Endodermal cell (in vitro differentiated cells): ENCODE results near the gene STRA6. TPM values are rescaled to one million over a fixed set of nuclear protein-coding genes. Genes with fewer than 3 reads are reported as not detected.

ENCODE experiments used
- DNase-seq: peaks from one replicate; pipeline ENCODE4 v3.0.0-alpha.2; 2017
- H3K27ac ChIP-seq: 2 replicates; pipeline ENCODE4 v1.5.1; 2013; ENCODE audit warnings: mild to moderate bottlenecking, low read depth, low read length, moderate library complexity
- H3K27me3 ChIP-seq: 2 replicates; pipeline ENCODE4 v1.6.1; 2013; ENCODE audit warnings: mild to moderate bottlenecking, low read length, moderate library complexity; ENCODE audit not compliant: insufficient read depth, control insufficient read depth, poor library complexity, severe bottlenecking
- H3K36me3 ChIP-seq: 2 replicates; pipeline ENCODE4 v1.7.0; 2013; ENCODE audit warnings: mild to moderate bottlenecking, low read length, moderate library complexity; ENCODE audit not compliant: control insufficient read depth, insufficient read depth
- H3K4me1 ChIP-seq: one replicate; pipeline ENCODE4 v1.7.0; 2013; ENCODE audit warnings: low read length; ENCODE audit not compliant: control insufficient read depth, insufficient read depth
- H3K4me3 ChIP-seq: 2 replicates; pipeline ENCODE4 v1.5.1; 2013; ENCODE audit warnings: mild to moderate bottlenecking, low read length, moderate library complexity
- H3K9ac ChIP-seq: 2 replicates; pipeline ENCODE4 v1.6.1; 2013; ENCODE audit warnings: mild to moderate bottlenecking, low read length, moderate library complexity; ENCODE audit not compliant: poor library complexity, severe bottlenecking; ENCODE audit errors: extremely low read depth
- H3K9me3 ChIP-seq: 2 replicates; pipeline ENCODE4 v1.6.1; 2013; ENCODE audit warnings: mild to moderate bottlenecking, low read length, moderate library complexity; ENCODE audit not compliant: control insufficient read depth
- H3K27ac Mint-ChIP-seq: 2 replicates; pipeline ENCODE4 v1.8.0; 2020; ENCODE audit warnings: mixed read lengths
- H3K27me3 Mint-ChIP-seq: 2 replicates; pipeline ENCODE4 v1.8.0; 2021; ENCODE audit warnings: mild to moderate bottlenecking, mixed read lengths; ENCODE audit not compliant: insufficient read depth
- H3K36me3 Mint-ChIP-seq: 2 replicates; pipeline ENCODE4 v1.8.0; 2020; ENCODE audit warnings: low read depth, mixed read lengths
- H3K4me1 Mint-ChIP-seq: 2 replicates; pipeline ENCODE4 v1.8.0; 2020; ENCODE audit warnings: mixed read lengths
- H3K4me3 Mint-ChIP-seq: 2 replicates; pipeline ENCODE4 v1.8.0; 2020; ENCODE audit warnings: mild to moderate bottlenecking, moderate library complexity, mixed read lengths
- H3K9me3 Mint-ChIP-seq: 2 replicates; pipeline ENCODE4 v1.8.0; 2020; ENCODE audit warnings: mild to moderate bottlenecking, mixed read lengths
- WGBS, 2 experiments: methylation state at CpG; one replicate each; pipeline versions ENCODE4 v1.1.5 to v1.1.7; 2013; ENCODE audit warnings: missing lambda C conversion rate in 2 of 2, mixed read lengths in 1 of 2; ENCODE audit not compliant: insufficient coverage in 1 of 2, insufficient read length in 1 of 2; 5-methylcytosine and 5-hydroxymethylcytosine counted together
- total RNA-seq, 2 donors: library from RNA; stranded (reverse); fragmentation: NEBNext Ultra II Directional in 1 of 2; extraction: Animal tissue kit (Norgen Biotek cat#: 25700) in 1 of 2; gene quantifications; 2 replicates in 1 of 2; 3 replicates in 1 of 2; pipeline ENCODE4 v1.2.1, GENCODE V29; 2021
- TF ChIP-seq, protein P1 (sequence below): fragments of 200-600 bp; sonication (generic); conservative IDR thresholded peaks from 2 replicates; pipeline ENCODE4 v1.5.0; 2021; ENCODE audit warnings: antibody characterized with exemption, mild to moderate bottlenecking

STRA6 gene
- total RNA-seq, 2 donors from 2014 or later, result 18.2 to 26.2 TPM

DNA sequence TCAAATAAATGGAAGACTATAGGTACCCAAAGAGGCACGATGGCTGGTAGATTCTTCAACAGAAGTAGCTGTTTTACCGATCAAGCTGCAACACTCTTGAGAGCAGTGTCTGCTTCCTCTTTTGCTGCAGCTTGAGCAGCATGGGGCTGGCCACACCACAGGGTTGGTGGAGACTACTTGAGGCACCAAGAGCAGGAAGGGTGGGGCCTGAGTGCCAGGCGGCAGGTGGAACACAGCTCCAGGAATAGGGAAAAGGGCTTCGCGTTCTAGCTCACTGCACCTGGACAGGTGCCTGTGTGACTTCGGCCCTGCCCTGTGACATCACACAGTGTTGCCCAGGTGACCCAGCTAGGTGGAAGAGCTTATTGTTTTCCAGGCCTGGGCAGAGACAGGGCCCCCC is 33.4 kb upstream of the STRA6 start, which contains the start of gene CCDC33:
Gene CCDC33, plus strand, starts transcription at position 365 of the 400 bp plus-strand sequence. CDS start 394 bp downstream, outside the sequence.
- Mint-ChIP-seq H3K27ac (no peak within 1 kb of the TSS), H3K4me3 (no peak within 1 kb of the TSS), H3K27me3 (peaks cover 7% of the 10 kb centered on the region), H3K36me3 (no peaks in the 10 kb centered on the region), H3K4me1 (peaks cover 23% of the 10 kb centered on the region), H3K9me3 (no peaks in the 10 kb centered on the region)
- H3K27ac ChIP-seq, result no peak within 1 kb of the TSS
- H3K4me3 ChIP-seq, result no peak within 1 kb of the TSS
- no peak for DNase-seq
- WGBS, 2 experiments, result 83 to 92% methylated on average over 5 to 6 of the region's 6 CpGs
- no peaks in the 10 kb centered on the region for H3K36me3 ChIP-seq
- H3K9me3 ChIP-seq, result no peaks in the 10 kb centered on the region
- H3K4me1 ChIP-seq, result no peaks in the 10 kb centered on the region
- TF ChIP-seq, protein P1, sequence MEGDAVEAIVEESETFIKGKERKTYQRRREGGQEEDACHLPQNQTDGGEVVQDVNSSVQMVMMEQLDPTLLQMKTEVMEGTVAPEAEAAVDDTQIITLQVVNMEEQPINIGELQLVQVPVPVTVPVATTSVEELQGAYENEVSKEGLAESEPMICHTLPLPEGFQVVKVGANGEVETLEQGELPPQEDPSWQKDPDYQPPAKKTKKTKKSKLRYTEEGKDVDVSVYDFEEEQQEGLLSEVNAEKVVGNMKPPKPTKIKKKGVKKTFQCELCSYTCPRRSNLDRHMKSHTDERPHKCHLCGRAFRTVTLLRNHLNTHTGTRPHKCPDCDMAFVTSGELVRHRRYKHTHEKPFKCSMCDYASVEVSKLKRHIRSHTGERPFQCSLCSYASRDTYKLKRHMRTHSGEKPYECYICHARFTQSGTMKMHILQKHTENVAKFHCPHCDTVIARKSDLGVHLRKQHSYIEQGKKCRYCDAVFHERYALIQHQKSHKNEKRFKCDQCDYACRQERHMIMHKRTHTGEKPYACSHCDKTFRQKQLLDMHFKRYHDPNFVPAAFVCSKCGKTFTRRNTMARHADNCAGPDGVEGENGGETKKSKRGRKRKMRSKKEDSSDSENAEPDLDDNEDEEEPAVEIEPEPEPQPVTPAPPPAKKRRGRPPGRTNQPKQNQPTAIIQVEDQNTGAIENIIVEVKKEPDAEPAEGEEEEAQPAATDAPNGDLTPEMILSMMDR, result no peak
- no peaks in the 10 kb centered on the region for H3K27me3 ChIP-seq
- H3K9ac ChIP-seq, result no peak within 1 kb of the TSS

DNA sequence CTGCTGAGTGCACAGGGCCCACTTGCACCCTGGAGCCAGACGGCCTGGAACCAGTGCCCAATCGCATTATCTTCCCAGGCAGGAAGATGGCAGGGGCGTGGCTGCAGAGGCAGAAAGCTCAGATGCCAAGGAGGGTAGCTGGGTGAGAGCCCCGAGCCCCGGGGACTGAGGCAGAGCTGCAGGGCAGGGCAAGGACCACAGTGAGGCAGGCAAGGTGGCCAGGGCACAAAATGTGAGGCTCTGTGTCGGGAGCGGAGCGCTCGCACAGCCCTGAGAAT is 31.9 kb upstream of the STRA6 start:
- no peak for DNase-seq
- 82 to 89% methylated on average over 5 to 9 of the region's 9 CpGs for WGBS, 2 experiments

DNA sequence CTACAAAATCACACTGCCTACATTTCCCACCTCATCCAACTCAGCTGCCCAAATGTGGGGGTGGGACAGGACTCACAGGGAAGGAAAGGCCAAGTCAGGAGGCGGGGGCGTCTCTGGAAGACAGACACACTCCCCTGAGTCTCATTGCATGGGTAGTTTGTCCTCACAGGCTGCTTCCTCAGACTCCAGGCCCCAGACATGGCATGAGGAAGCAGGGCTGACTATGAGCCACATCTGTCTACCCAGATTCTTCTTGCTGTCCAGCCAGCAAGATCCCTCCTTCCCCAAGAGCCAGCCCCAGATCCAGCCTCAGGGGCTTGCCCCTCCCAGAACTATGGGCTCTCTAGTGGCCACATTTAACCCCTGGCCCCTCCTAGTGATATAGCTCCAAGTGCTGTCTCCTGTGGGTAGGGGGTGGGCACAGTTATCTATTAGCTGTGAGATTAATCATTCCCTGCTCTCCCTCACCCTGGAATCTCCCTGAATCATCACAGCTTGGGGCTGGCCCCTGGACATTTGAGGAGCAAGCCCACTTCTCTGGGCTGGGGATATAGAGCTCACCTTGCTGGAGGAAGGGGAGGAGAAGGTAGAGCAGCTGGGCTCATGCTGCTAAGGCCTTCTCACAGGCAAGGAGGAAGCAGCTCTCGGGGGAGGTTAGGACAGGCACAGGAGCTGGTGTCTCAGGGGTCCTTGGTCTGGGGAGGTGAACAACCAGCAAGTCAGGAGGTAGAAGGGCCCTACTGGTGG is 31.4 kb upstream of the STRA6 start:
- Mint-ChIP-seq H3K27me3 (peaks cover 13% of the 10 kb centered on the region), H3K36me3 (no peaks in the 10 kb centered on the region), H3K4me1 (peaks cover 13% of the 10 kb centered on the region), H3K27ac (no peak overlapping the region), H3K9me3 (no peaks in the 10 kb centered on the region), H3K4me3 (no peak overlapping the region)
- Histone ChIP-seq H3K36me3 (no peaks in the 10 kb centered on the region), H3K27me3 (no peaks in the 10 kb centered on the region), H3K9me3 (no peaks in the 10 kb centered on the region), H3K9ac (no peak overlapping the region), H3K4me1 (no peaks in the 10 kb centered on the region), H3K4me3 (no peak overlapping the region), H3K27ac (no peak overlapping the region)
- peak; percentile 61 for DNase-seq
- TF ChIP-seq, protein P1, result no peak
- 93 to 95% methylated on average over 2 to 3 of the region's 3 CpGs for WGBS, 2 experiments

More for the DNA sequence above, 31.9 kb upstream of the STRA6 start:
- Histone ChIP-seq H3K27ac (no peak overlapping the region), H3K27me3 (no peaks in the 10 kb centered on the region), H3K9ac (no peak overlapping the region), H3K4me1 (no peaks in the 10 kb centered on the region), H3K36me3 (no peaks in the 10 kb centered on the region), H3K4me3 (no peak overlapping the region), H3K9me3 (no peaks in the 10 kb centered on the region)
- no peak overlapping the region for H3K27ac Mint-ChIP-seq
- H3K36me3 Mint-ChIP-seq, result no peaks in the 10 kb centered on the region
- peaks cover 13% of the 10 kb centered on the region for H3K27me3 Mint-ChIP-seq
- TF ChIP-seq, protein P1, result no peak
- no peak overlapping the region for H3K4me3 Mint-ChIP-seq
- no peaks in the 10 kb centered on the region for H3K9me3 Mint-ChIP-seq
- peaks cover 18% of the 10 kb centered on the region for H3K4me1 Mint-ChIP-seq
